Kidney epithelial cell (primary cell): ENCODE data around the gene CNOT10. TPM values are rescaled to one million over a fixed set of nuclear protein-coding genes. Genes with fewer than 3 reads are reported as not detected.
A peak's percentile ranks its signal among the peaks of the same experiment; 100 is the strongest.
"Not testable (repeated sequence)": the region's sequence is repeated elsewhere in the genome, so short reads cannot be mapped to it uniquely, and the experiment has no call there.

Experiments
- DNase-seq: peaks from one replicate; pipeline ENCODE4 v3.0.0-alpha.2; 2010; ENCODE audit warnings: low read depth
- H3K27me3 ChIP-seq: 2 replicates; pipeline ENCODE4 v1.6.0; 2011; ENCODE audit warnings: low read length; ENCODE audit not compliant: control insufficient read depth, insufficient read depth
- H3K36me3 ChIP-seq: 2 replicates; pipeline ENCODE4 v1.5.1; 2011; ENCODE audit warnings: low read length; ENCODE audit not compliant: control insufficient read depth, insufficient read depth
- H3K4me3 ChIP-seq: 2 replicates; pipeline ENCODE4 v1.5.1; 2011; ENCODE audit warnings: low read depth, mild to moderate bottlenecking, control low read depth, low read length
- CTCF ChIP-seq: IDR thresholded peaks from 2 replicates; pipeline ENCODE4 v1.5.1; 2011; ENCODE audit warnings: mild to moderate bottlenecking, moderate library complexity, low read length, control low read depth, inconsistent platforms; ENCODE audit not compliant: insufficient read depth, poor library complexity, severe bottlenecking
- total RNA-seq: library from RNA; depleted of rRNA; stranded (reverse); fragments of >200 nt; gene quantifications from 2 replicates; pipeline ENCODE4 v1.2.3, GENCODE V29; 2015

Gene CNOT10
- total RNA-seq, 1 donor from 2014 or later, result 24.6 TPM

GRCh38 chr3:32791833-32792232, 106.8 kb downstream of the CNOT10 start:
- H3K4me3 ChIP-seq, result no peak overlapping the region
- no peaks in the 10 kb centered on the region for H3K36me3 ChIP-seq
- TF ChIP-seq CTCF, result no peak
- DNase-seq, result no peak
- H3K27me3 ChIP-seq, result no peaks in the 10 kb centered on the region

- Histone ChIP-seq H3K36me3 (no peaks in the 10 kb centered on the region), H3K27me3 (no peaks in the 10 kb centered on the region), H3K4me3 (no peak overlapping the region)
- no peak for DNase-seq
- TF ChIP-seq CTCF, result no peak
Observed at GRCh38 chr3:32794487-32795308, 109.7 kb downstream of the CNOT10 start.

- not testable (repeated sequence) for H3K4me3 ChIP-seq, DNase-seq, H3K36me3 ChIP-seq, H3K27me3 ChIP-seq
Observed at GRCh38 chr3:32796384-32796950, 111.5 kb downstream of the CNOT10 start.

GRCh38 chr3:32797776-32798175, 112.8 kb downstream of the CNOT10 start:
- H3K27me3 ChIP-seq, result no peaks in the 10 kb centered on the region
- TF ChIP-seq CTCF, result no peak
- DNase-seq, result no peak

GRCh38 chr3:32801440-32801839, 116.5 kb downstream of the CNOT10 start:
- not testable (repeated sequence) for H3K36me3 ChIP-seq, DNase-seq, H3K4me3 ChIP-seq, H3K27me3 ChIP-seq

More at GRCh38 chr3:32797776-32798175, 112.8 kb downstream of the CNOT10 start:
- Histone ChIP-seq H3K4me3 (no peak overlapping the region), H3K36me3 (no peaks in the 10 kb centered on the region)

GRCh38 chr3:32813180-32813579, 128.2 kb downstream of the CNOT10 start:
- Histone ChIP-seq H3K4me3 (no peak overlapping the region), H3K27me3 (peaks cover 12% of the 10 kb centered on the region), H3K36me3 (no peaks in the 10 kb centered on the region)
- peak; percentile 81 for DNase-seq
- TF ChIP-seq CTCF, result no peak

- no peak for TF ChIP-seq CTCF
- Histone ChIP-seq H3K27me3 (peaks cover 21% of the 10 kb centered on the region), H3K4me3 (no peak overlapping the region), H3K36me3 (no peaks in the 10 kb centered on the region)
- no peak for DNase-seq
Observed at GRCh38 chr3:32814361-32814760, 129.4 kb downstream of the CNOT10 start.
